Measurements from ENCODE around the gene ADH7. TPM values are rescaled to one million over a fixed set of nuclear protein-coding genes. Genes with fewer than 3 reads are reported as not detected.
"Not testable (repeated sequence)": the region's sequence is repeated elsewhere in the genome, so short reads cannot be mapped to it uniquely, and the experiment has no call there.

Gene ADH7
- total RNA-seq, 2 donors from 2014 or later, result not detected

GRCh38 chr4:99437723-99438404, 2.7 kb upstream of the ADH7 start:
- DNase-seq (ENCODE audit: low spot score in 2 of 2), result no peak
- no peak overlapping the region for H3K27ac Mint-ChIP-seq
- H3K9me3 Mint-ChIP-seq, result no peaks in the 10 kb centered on the region
- H3K36me3 Mint-ChIP-seq, result no peaks in the 10 kb centered on the region
- ATAC-seq, result no peak

- no peaks in the 10 kb centered on the region for H3K36me3 Mint-ChIP-seq
- no peak for ATAC-seq
- DNase-seq (ENCODE audit: low spot score in 2 of 2), result no peak
- H3K27ac Mint-ChIP-seq, result no peak overlapping the region
- H3K9me3 Mint-ChIP-seq, result no peaks in the 10 kb centered on the region
Measured at GRCh38 chr4:99436976-99437722, 2.0 kb upstream of the ADH7 start.

GRCh38 chr4:99436462-99436861, 1.3 kb upstream of the ADH7 start:
- no peak overlapping the region for H3K27ac Mint-ChIP-seq
- H3K36me3 Mint-ChIP-seq, result no peaks in the 10 kb centered on the region
- H3K9me3 Mint-ChIP-seq, result no peaks in the 10 kb centered on the region
- DNase-seq (ENCODE audit: low spot score in 2 of 2) (no peak), ATAC-seq (no peak)

GRCh38 chr4:99430106-99430505, 5.0 kb downstream of the ADH7 start:
- DNase-seq (ENCODE audit: low spot score in 2 of 2) (no peak), ATAC-seq (no peak)
- Mint-ChIP-seq H3K27ac (no peak overlapping the region), H3K36me3 (no peaks in the 10 kb centered on the region), H3K9me3 (peaks cover 0 to 4% of the 10 kb centered on the region in 2 donors)

- H3K27ac Mint-ChIP-seq, result no peak overlapping the region
- DNase-seq (ENCODE audit: low spot score in 2 of 2) (no peak), ATAC-seq (no peak)
- no peaks in the 10 kb centered on the region for H3K9me3 Mint-ChIP-seq
- H3K36me3 Mint-ChIP-seq, result no peaks in the 10 kb centered on the region
Measured at GRCh38 chr4:99417125-99417524, 18.0 kb downstream of the ADH7 start.

GRCh38 chr4:99415762-99416161, 19.4 kb downstream of the ADH7 start:
- H3K27ac Mint-ChIP-seq, result not testable (repeated sequence)

GRCh38 chr4:99414902-99415301, 20.2 kb downstream of the ADH7 start:
- H3K9me3 Mint-ChIP-seq, H3K27ac Mint-ChIP-seq, ATAC-seq: not testable (repeated sequence)

More at GRCh38 chr4:99415762-99416161, 19.4 kb downstream of the ADH7 start:
- not testable (repeated sequence) for H3K36me3 Mint-ChIP-seq; H3K9me3 Mint-ChIP-seq; DNase-seq (ENCODE audit: low spot score in 2 of 2); ATAC-seq

GRCh38 chr4:99414401-99414800, 20.7 kb downstream of the ADH7 start:
- Mint-ChIP-seq H3K36me3 (no peaks in the 10 kb centered on the region), H3K27ac (no peak overlapping the region), H3K9me3 (no peaks in the 10 kb centered on the region)
- DNase-seq (ENCODE audit: low spot score in 2 of 2) (no peak), ATAC-seq (no peak)

More at GRCh38 chr4:99414902-99415301, 20.2 kb downstream of the ADH7 start:
- not testable (repeated sequence) for H3K36me3 Mint-ChIP-seq; DNase-seq (ENCODE audit: low spot score in 2 of 2)

GRCh38 chr4:99413140-99413539, 22.0 kb downstream of the ADH7 start:
- Mint-ChIP-seq H3K9me3 (no peaks in the 10 kb centered on the region), H3K36me3 (no peaks in the 10 kb centered on the region), H3K27ac (no peak overlapping the region)
- ATAC-seq, result no peak
- no peak for DNase-seq (ENCODE audit: low spot score in 2 of 2)

GRCh38 chr4:99411041-99411440, 24.1 kb downstream of the ADH7 start:
- ATAC-seq (no peak), DNase-seq (ENCODE audit: low spot score in 2 of 2) (no peak)
- Mint-ChIP-seq H3K27ac (no peak overlapping the region), H3K36me3 (no peaks in the 10 kb centered on the region), H3K9me3 (no peaks in the 10 kb centered on the region)

- H3K9me3 Mint-ChIP-seq, result no peaks in the 10 kb centered on the region
- ATAC-seq (no peak), DNase-seq (ENCODE audit: low spot score in 2 of 2) (no peak)
- H3K36me3 Mint-ChIP-seq, result no peaks in the 10 kb centered on the region
- H3K27ac Mint-ChIP-seq, result no peak overlapping the region
Measured at GRCh38 chr4:99410075-99410474, 25.1 kb downstream of the ADH7 start.

- ATAC-seq (no peak), DNase-seq (ENCODE audit: low spot score in 2 of 2) (no peak)
- H3K27ac Mint-ChIP-seq, result no peak overlapping the region
- no peaks in the 10 kb centered on the region for H3K36me3 Mint-ChIP-seq
- H3K9me3 Mint-ChIP-seq, result no peaks in the 10 kb centered on the region
Measured at GRCh38 chr4:99408346-99408745, 26.8 kb downstream of the ADH7 start.

GRCh38 chr4:99405433-99406115, 29.6 kb downstream of the ADH7 start:
- Mint-ChIP-seq H3K27ac (no peak overlapping the region), H3K36me3 (no peaks in the 10 kb centered on the region), H3K9me3 (no peaks in the 10 kb centered on the region)
- peak in 1 of 2 donors; percentile 65 for DNase-seq (ENCODE audit: low spot score in 2 of 2)
- peak; percentile 35 to 47 for ATAC-seq

- Mint-ChIP-seq H3K27ac (peak overlapping the region in 1 of 2 donors; percentile 30), H3K9me3 (no peaks in the 10 kb centered on the region), H3K36me3 (no peaks in the 10 kb centered on the region)
- DNase-seq (ENCODE audit: low spot score in 2 of 2) (no peak), ATAC-seq (peak; percentile 74 to 91)
Measured at GRCh38 chr4:99404595-99405287, 30.4 kb downstream of the ADH7 start.

- no peaks in the 10 kb centered on the region for H3K9me3 Mint-ChIP-seq
- DNase-seq (ENCODE audit: low spot score in 2 of 2) (no peak), ATAC-seq (peak in 1 of 2 donors; percentile 60)
- no peaks in the 10 kb centered on the region for H3K36me3 Mint-ChIP-seq
- H3K27ac Mint-ChIP-seq, result no peak overlapping the region
Measured at GRCh38 chr4:99403380-99404184, 31.6 kb downstream of the ADH7 start.

- no peak overlapping the region for H3K27ac Mint-ChIP-seq
Measured at GRCh38 chr4:99402765-99403164, 32.4 kb downstream of the ADH7 start.

More at GRCh38 chr4:99402765-99403164, 32.4 kb downstream of the ADH7 start:
- no peaks in the 10 kb centered on the region for H3K36me3 Mint-ChIP-seq
- H3K9me3 Mint-ChIP-seq, result peaks cover 0 to 2% of the 10 kb centered on the region in 2 donors
- ATAC-seq (no peak), DNase-seq (ENCODE audit: low spot score in 2 of 2) (no peak)
